DMS153 treated with DMSO at 0.1 percent for 48 hours (cell line): ENCODE results near the gene EFEMP1.
"Not testable (repeated sequence)": the region's sequence is repeated elsewhere in the genome, so short reads cannot be mapped to it uniquely, and the experiment has no call there.

Experiments used
- DNase-seq: peaks from one replicate; lab custom pipeline; 2025; ENCODE audit not compliant: unreplicated experiment; lab: John Stamatoyannopoulos, UW

The EFEMP1 gene

GRCh38 chr2:55869637-55870325, 53.8 kb downstream of the EFEMP1 start:
- DNase-seq: no peak

- no peak for DNase-seq
Measured at GRCh38 chr2:55865096-55865835, 58.3 kb downstream of the EFEMP1 start.

- no peak for DNase-seq
Measured at GRCh38 chr2:55864351-55865084, 59.1 kb downstream of the EFEMP1 start.

GRCh38 chr2:55862673-55863390, 60.8 kb downstream of the EFEMP1 start:
- no peak for DNase-seq

- DNase-seq: no peak
Measured at GRCh38 chr2:55862246-55862645, 61.3 kb downstream of the EFEMP1 start.

- no peak for DNase-seq
Measured at GRCh38 chr2:55861733-55862132, 61.8 kb downstream of the EFEMP1 start.

GRCh38 chr2:55860832-55861231, 62.8 kb downstream of the EFEMP1 start:
- no peak for DNase-seq

GRCh38 chr2:55859875-55860274, 63.7 kb downstream of the EFEMP1 start:
- no peak for DNase-seq

- no peak for DNase-seq
Measured at GRCh38 chr2:55857766-55858165, 65.8 kb downstream of the EFEMP1 start.

- DNase-seq: no peak
Measured at GRCh38 chr2:55856936-55857335, 66.6 kb downstream of the EFEMP1 start.

GRCh38 chr2:55848096-55848495, 75.5 kb downstream of the EFEMP1 start:
- no peak for DNase-seq

GRCh38 chr2:55846426-55846825, 77.2 kb downstream of the EFEMP1 start:
- no peak for DNase-seq

GRCh38 chr2:55844986-55845385, 78.6 kb downstream of the EFEMP1 start:
- no peak for DNase-seq

GRCh38 chr2:55843994-55844345, 79.6 kb downstream of the EFEMP1 start:
- no peak for DNase-seq

- peak; percentile 82 for DNase-seq
Measured at GRCh38 chr2:55843096-55843993, 80.2 kb downstream of the EFEMP1 start.

GRCh38 chr2:55842046-55842445, 81.5 kb downstream of the EFEMP1 start:
- no peak for DNase-seq

- no peak for DNase-seq
Measured at GRCh38 chr2:55840460-55840859, 83.1 kb downstream of the EFEMP1 start.

- peak; percentile 91 for DNase-seq
Measured at GRCh38 chr2:55839182-55839819, 84.3 kb downstream of the EFEMP1 start.

- DNase-seq: no peak
Measured at GRCh38 chr2:55838653-55839052, 84.9 kb downstream of the EFEMP1 start.

- DNase-seq: not testable (repeated sequence)
Measured at GRCh38 chr2:55838117-55838516, 85.5 kb downstream of the EFEMP1 start.
